ENCODE data around the gene ARHGDIA. TPM values are rescaled to one million over a fixed set of nuclear protein-coding genes. Genes with fewer than 3 reads are reported as not detected.

ARHGDIA gene
- total RNA-seq, 4 donors from 2014 or later = 282 to 475 (median 350) TPM

GRCh38 chr17:81888105-81888987, 17.2 kb upstream of the ARHGDIA start:
- Histone ChIP-seq H3K9me3 (no peaks in the 10 kb centered on the region), H3K27me3 (no peaks in the 10 kb centered on the region), H3K4me3 (no peak overlapping the region), H3K4me1 (peaks cover 0 to 23% (median 8%) of the 10 kb centered on the region in 4 donors), H3K36me3 (peaks cover 0 to 62% (median 3%) of the 10 kb centered on the region in 3 donors), H3K27ac (no peak overlapping the region)
- TF ChIP-seq POLR2A (IDR thresholded peaks at IDR 0.05) (no peak), CTCF (IDR thresholded peaks at IDR 0.05) (no peak)
- no peak for DNase-seq

- no peak overlapping the region for H3K27ac ChIP-seq
- DNase-seq = no peak
- H3K36me3 ChIP-seq = peaks cover 0 to 63% (median 3%) of the 10 kb centered on the region in 3 donors
- no peaks in the 10 kb centered on the region for H3K27me3 ChIP-seq
- peaks cover 0 to 11% (median 8%) of the 10 kb centered on the region in 4 donors for H3K4me1 ChIP-seq
- no peaks in the 10 kb centered on the region for H3K9me3 ChIP-seq
- H3K4me3 ChIP-seq = no peak overlapping the region
- TF ChIP-seq POLR2A (IDR thresholded peaks at IDR 0.05) (no peak), CTCF (IDR thresholded peaks at IDR 0.05) (no peak)
Measured at GRCh38 chr17:81885869-81886548, 14.9 kb upstream of the ARHGDIA start.

- Histone ChIP-seq H3K4me1 (peaks cover 0 to 8% (median 6%) of the 10 kb centered on the region in 4 donors), H3K27ac (no peak overlapping the region), H3K36me3 (peaks cover 0 to 63% (median 3%) of the 10 kb centered on the region in 3 donors)
Measured at GRCh38 chr17:81885454-81885853, 14.3 kb upstream of the ARHGDIA start.

GRCh38 chr17:81884968-81885367, 13.8 kb upstream of the ARHGDIA start:
- Histone ChIP-seq H3K27ac (no peak overlapping the region), H3K36me3 (peaks cover 0 to 63% (median 3%) of the 10 kb centered on the region in 3 donors), H3K4me1 (peaks cover 0 to 3% (median 1%) of the 10 kb centered on the region in 4 donors), H3K4me3 (no peak overlapping the region), H3K27me3 (no peaks in the 10 kb centered on the region), H3K9me3 (no peaks in the 10 kb centered on the region)
- DNase-seq = no peak
- no peak for TF ChIP-seq CTCF (IDR thresholded peaks at IDR 0.05)
- TF ChIP-seq POLR2A (IDR thresholded peaks at IDR 0.05) = no peak

More at GRCh38 chr17:81885454-81885853, 14.3 kb upstream of the ARHGDIA start:
- H3K4me3 ChIP-seq = no peak overlapping the region
- DNase-seq = no peak
- no peak for TF ChIP-seq CTCF (IDR thresholded peaks at IDR 0.05)
- no peak for TF ChIP-seq POLR2A (IDR thresholded peaks at IDR 0.05)
- H3K27me3 ChIP-seq = no peaks in the 10 kb centered on the region
- no peaks in the 10 kb centered on the region for H3K9me3 ChIP-seq

GRCh38 chr17:81884520-81884919, 13.4 kb upstream of the ARHGDIA start:
- TF ChIP-seq CTCF (IDR thresholded peaks at IDR 0.05) (no peak), POLR2A (IDR thresholded peaks at IDR 0.05) (no peak)
- no peaks in the 10 kb centered on the region for H3K4me1 ChIP-seq
- no peaks in the 10 kb centered on the region for H3K9me3 ChIP-seq
- DNase-seq = no peak
- no peak overlapping the region for H3K27ac ChIP-seq
- no peak overlapping the region for H3K4me3 ChIP-seq
- peaks cover 0 to 59% (median 3%) of the 10 kb centered on the region in 3 donors for H3K36me3 ChIP-seq
- no peaks in the 10 kb centered on the region for H3K27me3 ChIP-seq

Measured in Peyer's patch (tissue), 4 donors.